Activated effector memory CD4-positive, alpha-beta T cell treated with Interleukin-2 at 50 U/mL for 16 hours (primary cell): Measurements from ENCODE around the gene PPFIA1.
A peak's percentile ranks its signal among the peaks of the same experiment; 100 is the strongest.
"Not testable (repeated sequence)": the region's sequence is repeated elsewhere in the genome, so short reads cannot be mapped to it uniquely, and the experiment has no call there.

Experiments used
- DNase-seq: peaks from one replicate; pipeline ENCODE4 v3.0.0-alpha.2; 2020

Gene PPFIA1

GRCh38 chr11:70252844-70253243 is 17.6 kb upstream of the PPFIA1 start:
- DNase-seq = no peak

- no peak for DNase-seq
Measured at GRCh38 chr11:70255477-70256116, 14.9 kb upstream of the PPFIA1 start.

GRCh38 chr11:70259077-70259476 is 11.4 kb upstream of the PPFIA1 start:
- not testable (repeated sequence) for DNase-seq

GRCh38 chr11:70262951-70263350 is 7.5 kb upstream of the PPFIA1 start:
- no peak for DNase-seq

- no peak for DNase-seq
Measured at GRCh38 chr11:70263363-70263762, 7.1 kb upstream of the PPFIA1 start.

GRCh38 chr11:70265341-70265740 is 5.1 kb upstream of the PPFIA1 start:
- DNase-seq = no peak

- no peak for DNase-seq
Measured at GRCh38 chr11:70267405-70267950, 3.0 kb upstream of the PPFIA1 start.

GRCh38 chr11:70268526-70268925 is 2.0 kb upstream of the PPFIA1 start:
- DNase-seq = no peak

GRCh38 chr11:70270877-70271648 is 573 bp downstream of the PPFIA1 start:
- peak; percentile 32 for DNase-seq

GRCh38 chr11:70271649-70271953 is 1.1 kb downstream of the PPFIA1 start:
- no peak for DNase-seq

- DNase-seq = no peak
Measured at GRCh38 chr11:70272009-70272408, 1.5 kb downstream of the PPFIA1 start.

- DNase-seq = no peak
Measured at GRCh38 chr11:70278994-70279393, 8.5 kb downstream of the PPFIA1 start.

- no peak for DNase-seq
Measured at GRCh38 chr11:70281156-70281609, 10.7 kb downstream of the PPFIA1 start.

- no peak for DNase-seq
Measured at GRCh38 chr11:70282012-70282411, 11.5 kb downstream of the PPFIA1 start.

- DNase-seq = no peak
Measured at GRCh38 chr11:70288721-70289120, 18.2 kb downstream of the PPFIA1 start.

- no peak for DNase-seq
Measured at GRCh38 chr11:70289582-70289981, 19.1 kb downstream of the PPFIA1 start.

GRCh38 chr11:70290361-70291065 is 20.0 kb downstream of the PPFIA1 start:
- DNase-seq = no peak

GRCh38 chr11:70292166-70292565 is 21.7 kb downstream of the PPFIA1 start:
- DNase-seq = no peak

GRCh38 chr11:70292863-70293262 is 22.4 kb downstream of the PPFIA1 start:
- DNase-seq = no peak

GRCh38 chr11:70295166-70295565 is 24.7 kb downstream of the PPFIA1 start:
- DNase-seq = not testable (repeated sequence)

GRCh38 chr11:70296681-70297080 is 26.2 kb downstream of the PPFIA1 start:
- DNase-seq = no peak

GRCh38 chr11:70297341-70297740 is 26.9 kb downstream of the PPFIA1 start:
- no peak for DNase-seq

- DNase-seq = no peak
Measured at GRCh38 chr11:70298243-70298915, 27.9 kb downstream of the PPFIA1 start.
